T47D (cell line): ENCODE results near the gene CPED1.

Experiments
- DNase-seq, 2 experiments: peaks; one replicate each; pipeline versions ENCODE4 v3.0.0 to v3.0.0-alpha.2; 2011 to 2012; ENCODE audit warnings: low read depth in 1 of 2, low spot score in 1 of 2
- JUND ChIP-seq: IDR thresholded peaks from 2 replicates; pipeline ENCODE4 v1.6.1; 2012; ENCODE audit warnings: low read depth
- in situ Hi-C: cut with HindIII; loops from 2 replicates; pipeline ENCODE4 v1.10.0; 2016; ENCODE audit warnings: low sequenced_read_pairs, low pct_unique_long_range_greater_than_20kb

CPED1 gene

DNA sequence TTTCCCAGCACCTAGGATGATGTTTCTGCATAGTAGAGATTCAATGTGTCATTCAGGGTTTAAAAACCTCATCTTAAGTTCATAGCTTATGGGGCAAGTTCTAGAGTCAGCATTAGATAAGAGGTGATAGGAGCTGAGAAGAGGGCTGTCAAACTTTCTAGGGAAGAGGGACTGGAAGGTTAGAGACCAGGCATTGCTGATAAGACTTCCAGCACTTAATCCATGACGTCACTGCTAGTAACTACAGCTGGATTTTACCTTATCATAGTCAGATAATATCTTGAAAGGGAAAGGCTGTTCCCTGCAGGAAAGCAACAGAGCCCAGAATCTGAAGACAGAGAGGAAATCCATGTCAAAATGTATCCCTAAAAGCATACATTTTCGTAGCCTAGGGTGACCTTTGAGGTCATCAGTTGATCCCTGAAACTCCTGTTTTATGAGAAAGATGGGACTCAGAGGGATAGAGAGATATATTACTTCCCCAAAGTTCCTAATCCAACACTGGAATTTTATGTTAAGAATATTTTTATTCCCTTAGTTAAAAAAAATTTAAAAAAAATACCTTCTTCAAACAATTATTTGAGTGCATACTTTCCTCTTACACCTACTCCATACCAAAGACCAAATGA lies 3.3 kb upstream of the CPED1 start:
- in situ Hi-C loops, result no loop called here

DNA sequence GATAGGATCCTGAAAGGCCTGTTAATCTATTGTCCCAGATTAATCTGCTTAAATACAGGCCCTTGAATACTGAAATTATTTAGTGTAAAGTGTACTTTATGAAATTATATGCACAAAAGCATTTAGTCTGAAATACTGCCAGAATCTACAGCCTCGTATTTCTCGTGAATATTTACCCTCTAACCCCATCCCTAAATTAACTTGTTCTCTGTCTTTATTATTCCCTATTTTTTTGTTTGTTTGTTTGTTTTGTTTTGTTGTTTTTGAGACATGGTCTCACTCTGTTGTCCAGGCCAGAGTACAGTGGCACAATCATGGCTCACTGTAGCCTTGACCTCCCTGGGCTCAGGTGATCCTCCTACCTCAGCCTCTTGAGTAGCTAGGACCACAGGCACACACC lies 2.7 kb upstream of the CPED1 start:
- DNase-seq, result no peak

More for the DNA sequence above, 3.3 kb upstream of the CPED1 start:
- TF ChIP-seq JUND, result no peak
- no peak for DNase-seq

DNA sequence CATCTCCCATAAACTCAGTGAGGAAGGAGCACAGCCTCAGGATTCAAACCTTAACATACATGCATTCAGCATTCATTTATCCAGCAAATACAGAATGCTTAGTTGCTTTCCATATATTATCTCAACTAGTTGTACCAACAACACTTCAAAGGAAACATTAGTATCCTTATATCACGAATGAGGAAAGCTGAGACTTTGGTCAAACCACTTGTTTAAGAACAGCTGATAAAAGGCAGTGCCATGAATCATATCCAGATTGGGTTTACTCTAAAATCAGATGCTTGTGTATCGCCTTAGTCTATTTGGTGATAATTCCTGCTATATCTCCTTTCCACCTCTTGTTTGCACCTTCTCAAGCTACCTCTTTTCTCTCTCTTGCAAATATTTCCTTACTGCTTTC lies 1.9 kb upstream of the CPED1 start:
- TF ChIP-seq JUND, result no peak
- no peak for DNase-seq
- in situ Hi-C loops, result no loop called here

More for the DNA sequence above, 2.7 kb upstream of the CPED1 start:
- TF ChIP-seq JUND, result no peak
- in situ Hi-C loops, result no loop called here

DNA sequence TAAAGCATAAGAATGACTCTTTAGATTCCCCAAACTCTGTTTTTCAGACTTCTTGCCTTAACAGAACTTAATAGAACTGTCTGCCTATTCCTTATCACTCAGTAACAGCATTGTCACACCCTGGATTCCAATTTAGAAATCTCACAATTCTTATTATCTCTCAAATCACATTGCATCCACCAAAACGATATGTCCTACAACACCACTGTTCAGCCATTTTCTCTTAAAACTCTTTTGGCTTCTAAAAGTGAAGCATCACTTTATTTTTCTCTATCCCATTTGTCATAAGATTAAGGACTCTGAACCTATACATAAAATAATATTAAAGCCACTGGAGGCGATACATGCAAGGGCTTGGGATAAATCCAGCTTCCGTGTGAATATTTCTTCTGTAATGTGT lies 1.2 kb upstream of the CPED1 start:
- no peak for DNase-seq
- in situ Hi-C loops, result no loop called here
- TF ChIP-seq JUND, result no peak

DNA sequence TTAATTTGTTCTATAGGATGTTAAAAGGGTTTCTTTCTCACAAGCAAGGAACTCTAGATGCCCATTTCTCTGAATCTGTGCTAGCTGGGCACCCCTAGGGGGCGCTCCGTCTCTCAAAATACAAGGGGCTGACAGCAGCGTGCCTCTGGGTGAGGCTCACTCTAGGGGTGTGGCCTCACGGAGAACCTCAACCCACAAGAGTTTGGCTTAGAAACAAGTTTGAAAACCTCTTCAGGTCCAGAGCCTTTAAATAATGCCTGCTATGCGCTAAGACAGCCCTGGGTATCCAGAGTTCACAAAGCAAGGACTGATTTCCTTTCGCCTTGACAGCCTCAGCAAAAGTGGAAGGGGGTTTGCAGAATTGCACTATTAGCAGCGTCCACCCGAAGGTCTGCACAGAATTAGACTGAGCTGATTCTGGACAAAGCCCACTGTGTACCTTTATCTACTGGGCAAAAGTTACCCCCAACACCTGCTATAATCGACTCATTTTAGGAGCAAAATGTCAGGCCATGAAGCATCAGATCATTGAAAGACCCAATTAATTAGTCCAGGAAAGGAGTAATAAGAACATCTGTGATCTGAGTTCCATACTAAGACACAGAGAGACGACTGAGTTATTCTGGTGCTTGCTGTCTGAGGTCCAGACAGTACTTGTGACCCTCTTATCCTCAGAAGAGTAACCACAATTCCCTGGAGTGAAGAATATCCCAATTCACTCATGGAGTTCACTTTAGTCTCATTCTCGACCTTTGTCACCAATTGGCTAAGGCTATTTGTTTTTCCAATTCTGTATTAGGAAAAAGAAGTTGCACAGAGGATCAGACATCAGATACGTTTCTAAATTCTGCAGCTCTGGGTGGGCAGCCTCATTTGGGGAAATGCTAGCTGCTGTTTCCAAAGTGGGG lies 574 bp upstream of the CPED1 start:
- in situ Hi-C loops, result no loop called here
- peak; percentile 34 to 79 for DNase-seq
- TF ChIP-seq JUND, result no peak

DNA sequence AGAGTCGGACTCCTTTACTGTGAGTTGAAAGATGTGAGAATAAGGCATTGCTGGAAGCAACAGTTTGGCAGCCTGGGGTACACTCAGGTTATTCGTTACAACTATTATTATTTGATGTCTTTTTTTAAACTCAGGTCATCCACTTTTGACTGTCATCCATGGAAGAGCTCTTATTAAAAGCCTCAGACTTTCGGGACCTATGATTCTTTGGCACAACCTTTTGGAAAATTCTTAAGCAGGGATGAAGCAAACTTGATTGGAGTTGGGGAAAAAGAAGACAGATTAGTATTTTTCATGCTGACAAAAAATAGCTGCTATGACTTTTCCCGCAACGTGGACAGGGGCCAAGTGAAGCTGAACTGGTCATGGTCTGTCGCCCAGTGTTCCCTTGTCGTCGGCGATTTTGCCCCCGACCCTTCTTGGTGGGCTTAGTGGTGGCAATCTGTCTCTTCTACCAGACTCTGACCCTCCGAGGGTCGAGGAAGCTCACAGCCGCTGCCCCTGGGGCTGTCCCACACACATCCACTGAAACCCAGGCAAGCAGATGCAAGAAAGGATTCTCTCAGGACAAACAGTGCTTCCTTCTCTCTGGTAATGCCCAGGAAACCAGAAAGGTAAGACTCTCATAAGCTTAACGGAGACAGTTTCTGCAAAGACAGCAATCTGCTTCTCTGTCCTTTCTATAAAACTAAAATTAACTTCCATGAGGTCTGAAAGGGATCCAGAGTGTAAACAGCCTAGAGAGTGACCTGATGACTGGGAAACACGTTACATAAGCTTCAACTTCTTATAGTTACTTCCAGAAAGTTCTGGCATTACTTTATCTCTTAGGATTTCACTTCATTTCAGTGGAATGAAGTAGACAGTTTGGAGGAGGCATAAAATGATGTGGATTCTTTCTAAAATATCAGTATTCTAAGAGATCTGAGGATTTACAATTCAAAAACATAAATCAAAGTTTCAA lies 1.0 kb downstream of the CPED1 start:
- in situ Hi-C loops, result no loop called here
- DNase-seq, result no peak
- no peak for TF ChIP-seq JUND

DNA sequence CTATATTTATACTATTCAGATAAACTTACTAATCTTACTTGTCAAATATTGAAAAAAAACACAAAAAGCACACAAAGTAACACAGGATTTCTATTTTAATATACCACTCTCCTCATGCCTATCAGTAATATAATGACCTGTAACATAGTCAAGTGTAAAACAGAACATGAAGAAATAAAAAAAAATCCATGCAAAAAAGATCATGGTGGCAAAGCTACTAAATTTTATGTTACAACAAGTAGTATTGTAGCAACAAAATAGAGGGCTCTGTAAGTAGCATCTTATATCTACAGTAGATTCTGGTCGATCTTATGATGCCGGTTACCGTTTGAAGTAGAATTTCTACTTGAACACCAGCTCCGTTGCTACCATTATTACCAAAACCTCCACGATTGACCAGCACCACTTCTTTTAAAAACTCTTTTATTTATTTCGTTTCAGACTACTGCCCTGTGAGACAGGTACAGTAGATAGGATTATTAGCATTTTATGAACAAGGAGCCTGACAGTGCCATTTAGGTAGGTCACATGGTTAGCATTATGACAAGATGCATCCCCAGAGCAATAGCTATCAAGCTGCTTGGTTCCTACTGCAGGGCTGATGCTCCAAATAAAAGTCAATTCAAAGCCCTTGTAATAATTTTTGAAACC lies 2.1 kb downstream of the CPED1 start:
- TF ChIP-seq JUND, result no peak
- no peak for DNase-seq
- in situ Hi-C loops, result no loop called here

DNA sequence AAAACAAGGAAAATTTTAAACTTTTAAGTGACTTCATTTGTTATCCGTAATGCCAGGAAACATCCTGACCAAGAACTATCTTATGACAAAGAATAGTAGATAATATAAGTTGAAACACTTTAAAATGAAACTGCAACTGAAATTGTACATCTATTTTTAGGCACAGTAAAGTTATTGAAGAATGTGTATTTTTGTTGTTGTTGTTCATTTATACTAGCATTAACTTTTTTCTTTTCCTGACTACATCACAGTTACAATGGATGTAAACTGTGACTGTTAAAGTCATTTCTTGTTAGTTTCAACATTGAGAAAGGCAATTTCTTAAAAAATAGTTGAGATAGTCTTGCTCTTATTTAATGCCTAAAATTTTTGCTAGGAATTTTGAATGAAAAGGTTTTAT lies 2.6 kb downstream of the CPED1 start:
- DNase-seq, result no peak
- no peak for TF ChIP-seq JUND
- in situ Hi-C loops, result no loop called here

DNA sequence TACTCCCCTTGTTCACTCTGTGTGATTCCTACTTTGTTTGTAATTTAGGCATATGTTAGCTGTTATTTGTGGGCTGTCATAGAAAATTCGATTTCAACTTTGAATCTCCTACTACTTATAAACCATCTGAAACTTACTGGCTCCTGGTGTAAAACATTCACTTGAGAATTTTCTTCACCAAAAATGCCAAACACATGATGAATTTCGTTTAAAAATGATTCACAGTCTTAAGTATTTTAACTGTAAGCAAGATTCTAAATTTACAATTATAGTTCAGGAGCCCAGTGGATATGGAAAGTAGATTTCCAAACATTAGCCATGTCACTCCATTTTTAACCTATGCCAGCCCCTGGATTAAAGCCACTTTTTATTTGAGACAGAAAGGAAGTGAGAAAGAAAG lies 3.1 kb downstream of the CPED1 start:
- TF ChIP-seq JUND, result no peak
- in situ Hi-C loops, result no loop called here
- DNase-seq, result no peak

DNA sequence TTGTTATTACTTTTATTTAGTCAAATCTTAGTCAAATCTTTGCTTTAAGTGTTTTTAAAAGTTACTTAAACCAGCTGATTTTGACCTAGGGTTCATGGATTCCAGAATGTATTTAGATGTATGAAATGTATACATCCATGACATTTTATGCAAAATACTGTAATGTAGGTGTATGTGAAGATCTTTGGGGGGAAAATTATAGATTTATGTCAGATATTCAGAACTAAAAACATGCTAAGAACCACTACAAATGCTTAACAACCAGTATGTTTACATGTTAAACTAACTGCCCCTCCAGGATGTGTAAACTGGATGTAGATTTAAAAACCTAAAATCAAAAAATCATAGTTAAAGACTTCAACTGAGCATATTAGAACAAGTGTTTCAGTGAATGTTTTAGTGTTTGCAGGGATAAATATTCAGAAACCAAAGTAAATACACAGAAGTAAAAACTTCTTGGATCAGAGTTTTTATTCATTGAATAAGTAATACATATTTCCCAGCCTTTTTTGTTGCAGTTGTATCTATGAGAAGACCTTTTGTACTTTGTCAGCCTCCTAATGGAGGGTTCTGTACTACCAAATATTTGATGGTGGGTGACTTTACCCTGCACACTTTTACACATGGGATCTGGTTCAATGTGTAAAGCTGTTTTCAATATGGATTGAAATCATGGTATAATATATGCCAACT lies 3.9 kb downstream of the CPED1 start:
- in situ Hi-C loops, result no loop called here
- DNase-seq, result no peak
- TF ChIP-seq JUND, result no peak

DNA sequence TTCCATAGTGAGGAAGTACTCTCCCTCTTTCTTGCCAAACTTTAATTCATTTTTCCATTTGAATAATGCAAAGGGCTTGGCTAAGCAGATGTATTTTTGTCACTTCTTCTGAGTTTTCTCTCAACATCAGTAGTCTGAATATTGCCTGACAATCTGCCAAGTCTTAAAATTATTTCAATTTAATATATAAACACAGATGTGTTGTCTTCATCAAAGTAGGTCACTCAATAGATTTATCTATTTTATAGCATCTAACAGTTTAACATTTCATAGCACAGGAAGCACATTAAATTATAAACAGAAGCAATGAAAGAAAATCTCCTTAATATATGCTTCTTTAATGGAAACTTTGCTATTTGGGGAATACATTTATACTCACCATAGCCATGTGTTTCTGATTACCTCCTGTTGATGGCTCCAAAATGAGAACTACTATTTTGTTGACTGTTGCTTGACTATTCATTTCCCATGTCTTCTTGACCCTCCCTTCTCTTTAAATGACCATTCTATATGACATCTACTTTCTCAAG lies 4.5 kb downstream of the CPED1 start:
- in situ Hi-C loops, result no loop called here
- no peak for DNase-seq
- no peak for TF ChIP-seq JUND
